DND-41 (cell line): ENCODE measurements around the gene FH.

Experiments used
- ATAC-seq: fragments of 200-7000 bp; cut with Tn5 transposase; 3 replicates; pipeline ENCODE4 v1.9.1; 2021; ENCODE audit warnings: low read depth; ENCODE audit not compliant: insufficient read depth
- DNase-seq: peaks from one replicate; pipeline ENCODE4 v3.0.0-alpha.2; 2020
- H2AFZ ChIP-seq: 2 replicates; pipeline ENCODE4 v1.6.0; 2012; ENCODE audit warnings: low read depth, low read length
- H3K27ac ChIP-seq: 2 replicates; pipeline ENCODE4 v1.5.1; 2012; ENCODE audit warnings: low read length, inconsistent platforms
- H3K27me3 ChIP-seq: fragments of 200-600 bp; sonication (generic); 2 replicates; pipeline ENCODE4 v1.6.0; 2012; ENCODE audit warnings: low read length, mild to moderate bottlenecking, inconsistent platforms; ENCODE audit not compliant: insufficient read depth, poor library complexity
- H3K36me3 ChIP-seq: 2 replicates; pipeline ENCODE4 v1.5.1; 2012; ENCODE audit warnings: low read length, inconsistent platforms; ENCODE audit not compliant: insufficient read depth
- H3K4me1 ChIP-seq: 2 replicates; pipeline ENCODE4 v1.5.1; 2012; ENCODE audit warnings: mild to moderate bottlenecking, low read length; ENCODE audit not compliant: insufficient read depth
- H3K4me2 ChIP-seq: 2 replicates; pipeline ENCODE4 v1.6.0; 2012; ENCODE audit warnings: mild to moderate bottlenecking, moderate library complexity, low read length, inconsistent platforms; ENCODE audit not compliant: insufficient read depth
- H3K4me3 ChIP-seq, 2 experiments: fragments of 200-600 bp in 1 of 2; shearing (Covaris generic) in 1 of 2; 2 replicates each; pipeline ENCODE4 v1.5.1; 2012 to 2016; ENCODE audit warnings: inconsistent platforms in 2 of 2, low read length in 2 of 2, mild to moderate bottlenecking in 2 of 2, low read depth in 1 of 2, moderate library complexity in 1 of 2
- H3K79me2 ChIP-seq: 2 replicates; pipeline ENCODE4 v1.6.0; 2012; ENCODE audit warnings: low read length, inconsistent platforms; ENCODE audit not compliant: insufficient read depth
- H3K9ac ChIP-seq: 2 replicates; pipeline ENCODE4 v1.6.0; 2012; ENCODE audit warnings: low read depth, mild to moderate bottlenecking, inconsistent platforms, low read length, moderate library complexity
- H3K9me3 ChIP-seq: 2 replicates; pipeline ENCODE4 v1.5.1; 2012; ENCODE audit warnings: low read length, moderate library complexity, mild to moderate bottlenecking, inconsistent platforms; ENCODE audit not compliant: insufficient read depth, severe bottlenecking
- H4K20me1 ChIP-seq: 2 replicates; pipeline ENCODE4 v1.6.0; 2012; ENCODE audit warnings: low read length; ENCODE audit not compliant: insufficient read depth
- EZH2 ChIP-seq: IDR thresholded peaks from 3 replicates; pipeline ENCODE4 v1.6.1; 2012; ENCODE audit warnings: borderline replicate concordance, low read depth, mild to moderate bottlenecking, moderate library complexity, low read length, inconsistent platforms; ENCODE audit not compliant: severe bottlenecking
- TF ChIP-seq, protein P1 (sequence below): IDR thresholded peaks from 2 replicates; pipeline ENCODE4 v1.5.1; 2012; ENCODE audit warnings: borderline replicate concordance, low read length, moderate library complexity, mild to moderate bottlenecking; ENCODE audit not compliant: poor library complexity, severe bottlenecking; ENCODE audit errors: extremely low read depth

Gene FH

DNA sequence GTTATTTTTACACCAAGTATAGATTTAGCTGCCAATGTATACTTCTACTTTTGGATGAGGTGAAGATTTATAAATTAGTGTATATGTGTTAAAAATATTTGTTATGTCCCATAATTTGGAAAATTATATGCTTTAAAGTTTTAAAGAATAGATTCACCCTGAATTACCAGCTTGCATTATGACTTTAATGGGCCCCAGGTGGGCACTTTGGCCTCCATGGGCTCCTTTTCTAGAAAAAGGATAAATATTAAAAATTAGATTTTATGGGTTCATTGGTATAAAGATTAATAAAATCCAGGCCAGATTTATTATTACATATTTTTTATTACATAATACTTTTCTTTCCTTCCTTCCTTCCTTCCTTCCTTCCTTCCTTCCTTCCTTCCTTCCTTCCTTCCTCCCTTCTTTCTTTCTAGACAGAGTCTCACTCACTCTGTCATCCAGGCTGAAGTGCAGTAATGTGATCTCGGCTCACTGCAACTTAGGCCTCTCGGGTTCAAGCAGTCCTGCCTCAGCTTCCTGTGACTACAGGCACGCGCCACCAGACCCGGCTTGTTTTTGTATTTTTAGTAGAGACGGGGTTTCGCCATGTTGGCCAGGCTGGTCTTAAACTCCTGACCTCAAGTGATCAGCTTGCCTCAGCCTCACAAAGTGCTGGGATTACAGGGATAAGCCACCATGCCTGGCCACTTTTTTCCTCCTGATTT, 34.5 kb upstream of the FH start:
- Histone ChIP-seq H3K4me3 (no peak overlapping the region), H3K27me3 (no peaks in the 10 kb centered on the region), H3K4me1 (no peaks in the 10 kb centered on the region), H2AFZ (no peak overlapping the region), H3K9me3 (no peaks in the 10 kb centered on the region), H3K36me3 (no peaks in the 10 kb centered on the region), H4K20me1 (no peaks in the 10 kb centered on the region), H3K9ac (no peak overlapping the region), H3K27ac (no peak overlapping the region), H3K4me2 (no peak overlapping the region), H3K79me2 (no peaks in the 10 kb centered on the region)
- no peak for DNase-seq
- TF ChIP-seq, protein P1, sequence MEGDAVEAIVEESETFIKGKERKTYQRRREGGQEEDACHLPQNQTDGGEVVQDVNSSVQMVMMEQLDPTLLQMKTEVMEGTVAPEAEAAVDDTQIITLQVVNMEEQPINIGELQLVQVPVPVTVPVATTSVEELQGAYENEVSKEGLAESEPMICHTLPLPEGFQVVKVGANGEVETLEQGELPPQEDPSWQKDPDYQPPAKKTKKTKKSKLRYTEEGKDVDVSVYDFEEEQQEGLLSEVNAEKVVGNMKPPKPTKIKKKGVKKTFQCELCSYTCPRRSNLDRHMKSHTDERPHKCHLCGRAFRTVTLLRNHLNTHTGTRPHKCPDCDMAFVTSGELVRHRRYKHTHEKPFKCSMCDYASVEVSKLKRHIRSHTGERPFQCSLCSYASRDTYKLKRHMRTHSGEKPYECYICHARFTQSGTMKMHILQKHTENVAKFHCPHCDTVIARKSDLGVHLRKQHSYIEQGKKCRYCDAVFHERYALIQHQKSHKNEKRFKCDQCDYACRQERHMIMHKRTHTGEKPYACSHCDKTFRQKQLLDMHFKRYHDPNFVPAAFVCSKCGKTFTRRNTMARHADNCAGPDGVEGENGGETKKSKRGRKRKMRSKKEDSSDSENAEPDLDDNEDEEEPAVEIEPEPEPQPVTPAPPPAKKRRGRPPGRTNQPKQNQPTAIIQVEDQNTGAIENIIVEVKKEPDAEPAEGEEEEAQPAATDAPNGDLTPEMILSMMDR, result no peak
- TF ChIP-seq EZH2, result no peak
- ATAC-seq, result no peak

DNA sequence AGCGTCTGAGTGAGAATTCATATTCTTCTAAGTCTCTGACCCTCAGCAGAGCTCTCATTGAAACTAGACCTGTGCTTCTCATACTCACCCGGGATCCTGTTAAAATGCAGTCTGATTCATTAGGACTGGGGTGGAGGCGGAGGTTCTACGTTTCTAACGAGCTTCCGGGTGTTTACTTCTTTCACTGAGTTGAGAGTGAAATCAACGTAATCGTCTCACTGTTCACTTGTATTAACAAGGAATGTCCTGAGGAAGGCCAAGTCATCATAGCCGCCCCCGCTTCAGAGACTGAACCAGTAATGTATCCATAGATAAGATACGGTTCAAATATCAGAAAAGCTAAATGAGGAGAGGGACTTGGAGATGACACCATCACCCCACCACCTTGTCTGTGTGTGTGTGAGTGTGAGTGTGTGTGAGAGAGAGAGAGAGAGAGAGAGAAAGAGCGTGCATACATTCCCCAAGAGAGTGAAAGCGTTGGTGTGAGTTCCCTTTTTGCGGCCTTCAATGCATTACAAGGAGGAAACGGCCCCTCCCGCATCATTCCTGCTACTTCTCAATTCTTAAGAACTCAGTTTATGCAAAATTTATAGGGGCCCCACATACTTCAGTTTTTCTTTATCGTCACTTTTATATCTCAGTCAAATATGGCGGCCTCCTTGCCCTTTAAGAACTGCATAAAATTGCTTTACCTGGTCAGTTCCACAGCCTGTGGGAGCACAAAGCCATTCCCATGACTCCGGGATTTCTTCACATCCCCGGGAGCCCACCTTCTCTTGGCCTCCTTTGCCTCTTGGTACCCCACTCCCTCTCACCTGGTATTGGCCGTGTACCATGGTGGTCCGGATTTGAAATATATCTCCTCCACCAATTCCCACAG, 32.4 kb upstream of the FH start:
- Histone ChIP-seq H3K4me3 (no peak overlapping the region), H2AFZ (no peak overlapping the region), H3K9me3 (no peaks in the 10 kb centered on the region), H3K36me3 (no peaks in the 10 kb centered on the region), H3K79me2 (no peaks in the 10 kb centered on the region), H3K9ac (no peak overlapping the region), H3K27ac (no peak overlapping the region), H3K4me2 (no peak overlapping the region), H3K27me3 (no peaks in the 10 kb centered on the region), H3K4me1 (no peaks in the 10 kb centered on the region), H4K20me1 (no peaks in the 10 kb centered on the region)
- ATAC-seq (no peak), DNase-seq (no peak)
- TF ChIP-seq, protein P1, result no peak
- no peak for TF ChIP-seq EZH2

DNA sequence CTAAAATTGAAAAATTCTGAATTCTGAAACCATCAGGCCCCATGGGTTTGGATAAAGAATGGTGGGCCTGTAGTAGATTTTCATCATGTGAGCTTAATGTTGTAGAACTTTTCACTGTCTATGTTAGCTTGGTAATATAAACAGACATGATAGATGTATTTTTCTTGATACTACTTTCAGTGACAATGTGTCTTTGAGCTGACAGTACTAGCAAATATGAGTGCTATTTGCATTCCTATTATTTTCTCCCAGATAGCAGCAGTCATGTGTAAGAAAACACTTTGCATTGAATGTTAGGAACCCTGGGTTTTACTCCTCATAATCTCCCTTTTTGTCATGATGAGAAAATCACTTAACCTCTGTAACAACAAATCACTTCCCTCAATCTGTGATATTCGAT, 30.8 kb upstream of the FH start:
- H3K4me2 ChIP-seq, result no peak overlapping the region
- no peak overlapping the region for H3K27ac ChIP-seq
- no peak overlapping the region for H2AFZ ChIP-seq
- no peak for ATAC-seq
- no peaks in the 10 kb centered on the region for H4K20me1 ChIP-seq
- H3K27me3 ChIP-seq, result no peaks in the 10 kb centered on the region
- no peak overlapping the region for H3K9ac ChIP-seq
- no peaks in the 10 kb centered on the region for H3K9me3 ChIP-seq
- H3K4me3 ChIP-seq, result no peak overlapping the region
- no peak for TF ChIP-seq EZH2
- TF ChIP-seq, protein P1, result no peak
- H3K4me1 ChIP-seq, result no peaks in the 10 kb centered on the region
- no peaks in the 10 kb centered on the region for H3K79me2 ChIP-seq
- no peaks in the 10 kb centered on the region for H3K36me3 ChIP-seq
- DNase-seq, result no peak
